HG03469 (cell line): ENCODE data around the gene FAN1.
A peak's percentile ranks its signal among the peaks of the same experiment; 100 is the strongest.

ENCODE experiments used
- ATAC-seq: cut with Tn5 transposase; IDR thresholded peaks from one replicate; pipeline ENCODE4 v1.9.1; 2021; ENCODE audit warnings: mild to moderate bottlenecking, moderate library complexity, moderate number of reproducible peaks; ENCODE audit not compliant: unreplicated experiment

Gene FAN1

GRCh38 chr15:30954674-30955073, 51.0 kb downstream of the FAN1 start:
- ATAC-seq, result no peak

- no peak for ATAC-seq
Observed at GRCh38 chr15:30956216-30957124, 52.8 kb downstream of the FAN1 start.

GRCh38 chr15:30958219-30958618, 54.5 kb downstream of the FAN1 start:
- no peak for ATAC-seq

GRCh38 chr15:30962079-30962478, 58.4 kb downstream of the FAN1 start:
- ATAC-seq, result no peak

GRCh38 chr15:30962659-30963058, 58.9 kb downstream of the FAN1 start:
- ATAC-seq, result no peak

GRCh38 chr15:30963681-30964080, 60.0 kb downstream of the FAN1 start:
- no peak for ATAC-seq

GRCh38 chr15:30969724-30970123, 66.0 kb downstream of the FAN1 start:
- no peak for ATAC-seq

- ATAC-seq, result no peak
Observed at GRCh38 chr15:30973379-30973778, 69.7 kb downstream of the FAN1 start.

- ATAC-seq, result no peak
Observed at GRCh38 chr15:30974112-30974511, 70.4 kb downstream of the FAN1 start.

GRCh38 chr15:30978328-30978727, 74.6 kb downstream of the FAN1 start:
- no peak for ATAC-seq

GRCh38 chr15:30979457-30979856, 75.7 kb downstream of the FAN1 start:
- no peak for ATAC-seq

- ATAC-seq, result no peak
Observed at GRCh38 chr15:30984118-30984517, 80.4 kb downstream of the FAN1 start.

- no peak for ATAC-seq
Observed at GRCh38 chr15:30984542-30984941, 80.8 kb downstream of the FAN1 start.

GRCh38 chr15:30985081-30985531, 81.4 kb downstream of the FAN1 start:
- no peak for ATAC-seq

GRCh38 chr15:30990036-30990435, 86.3 kb downstream of the FAN1 start:
- ATAC-seq, result no peak

- no peak for ATAC-seq
Observed at GRCh38 chr15:30990446-30991254, 86.9 kb downstream of the FAN1 start.

GRCh38 chr15:30991255-30992235, 87.8 kb downstream of the FAN1 start, which contains the start of gene MTMR10:
Gene MTMR10 (minus strand): TSS chr15:30991628. CDS start chr15:30991506, 122 bp downstream.
- peak; percentile 75 for ATAC-seq

GRCh38 chr15:30992249-30992864, 88.6 kb downstream of the FAN1 start:
- ATAC-seq, result no peak
